ENCODE results near the gene PDLIM1.

DNA sequence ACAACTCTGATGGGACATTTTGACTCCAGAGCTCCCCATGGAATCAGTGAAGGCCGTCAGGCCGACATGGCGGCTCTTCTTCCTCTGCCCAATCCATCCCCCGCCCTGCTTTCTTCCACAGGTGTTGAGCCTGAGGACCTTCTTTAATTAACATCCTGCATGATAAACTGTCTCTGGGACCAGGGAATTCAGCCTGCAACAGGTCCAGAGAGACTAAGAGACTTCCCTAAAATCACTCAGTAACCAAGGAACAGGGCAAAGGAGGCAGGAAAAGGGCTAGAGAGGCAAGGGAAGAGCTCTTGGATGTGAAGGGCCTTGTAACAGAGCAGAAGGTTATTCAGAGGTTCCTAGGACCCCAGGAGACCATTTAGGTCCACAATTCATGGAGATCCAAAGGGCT is 6.0 kb upstream of the PDLIM1 start:
- TF ChIP-seq CTCF (IDR thresholded peaks at IDR 0.05) (no peak), EP300 (IDR thresholded peaks at IDR 0.05) (no peak)
